Vagina (tissue), 2 donors: ENCODE results near the gene QARS1.

Source experiments
- POLR2A ChIP-seq, 2 donors: fragments of 450-650 bp; IDR thresholded peaks; one replicate each; pipeline ENCODE4 v1.6.1; 2017; ENCODE audit warnings: antibody characterized with exemption in 2 of 2, mild to moderate bottlenecking in 2 of 2, moderate library complexity in 2 of 2
- TF ChIP-seq, protein P1 (sequence below), 3 experiments: fragments of 450-650 bp in 2 of 3; fragments of 200-600 bp in 1 of 3; sonication (generic) in 1 of 3; IDR thresholded peaks; one replicate each; pipeline ENCODE4 v1.5.1; 2017 to 2019; ENCODE audit warnings: antibody characterized with exemption in 3 of 3, mild to moderate bottlenecking in 2 of 3, moderate library complexity in 2 of 3

DNA sequence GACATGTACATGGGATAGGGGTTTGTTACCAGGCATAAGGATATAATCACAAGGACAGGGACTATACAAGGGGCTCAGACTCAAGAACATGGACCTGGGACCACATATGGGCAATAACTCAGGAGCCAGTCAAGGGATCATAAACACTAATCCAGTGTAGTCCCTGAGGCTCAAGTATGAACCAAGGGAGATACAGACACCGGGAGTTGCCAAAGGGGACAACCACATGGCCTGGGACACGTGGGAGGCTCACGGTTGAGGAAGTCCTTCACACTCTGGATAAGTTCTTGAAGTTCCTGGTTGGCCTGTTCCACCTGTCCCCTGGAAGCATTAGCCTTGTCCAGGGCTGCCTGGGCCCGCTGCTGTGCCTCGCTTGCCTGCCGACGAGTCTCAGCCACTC is 17.9 kb upstream of the QARS1 start:
- TF ChIP-seq, protein P1, sequence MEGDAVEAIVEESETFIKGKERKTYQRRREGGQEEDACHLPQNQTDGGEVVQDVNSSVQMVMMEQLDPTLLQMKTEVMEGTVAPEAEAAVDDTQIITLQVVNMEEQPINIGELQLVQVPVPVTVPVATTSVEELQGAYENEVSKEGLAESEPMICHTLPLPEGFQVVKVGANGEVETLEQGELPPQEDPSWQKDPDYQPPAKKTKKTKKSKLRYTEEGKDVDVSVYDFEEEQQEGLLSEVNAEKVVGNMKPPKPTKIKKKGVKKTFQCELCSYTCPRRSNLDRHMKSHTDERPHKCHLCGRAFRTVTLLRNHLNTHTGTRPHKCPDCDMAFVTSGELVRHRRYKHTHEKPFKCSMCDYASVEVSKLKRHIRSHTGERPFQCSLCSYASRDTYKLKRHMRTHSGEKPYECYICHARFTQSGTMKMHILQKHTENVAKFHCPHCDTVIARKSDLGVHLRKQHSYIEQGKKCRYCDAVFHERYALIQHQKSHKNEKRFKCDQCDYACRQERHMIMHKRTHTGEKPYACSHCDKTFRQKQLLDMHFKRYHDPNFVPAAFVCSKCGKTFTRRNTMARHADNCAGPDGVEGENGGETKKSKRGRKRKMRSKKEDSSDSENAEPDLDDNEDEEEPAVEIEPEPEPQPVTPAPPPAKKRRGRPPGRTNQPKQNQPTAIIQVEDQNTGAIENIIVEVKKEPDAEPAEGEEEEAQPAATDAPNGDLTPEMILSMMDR (IDR thresholded peaks at IDR 0.05): no peak
- TF ChIP-seq POLR2A (IDR thresholded peaks at IDR 0.05): no peak
